AG04450 (cell line): ENCODE data around the gene THNSL1. TPM values are rescaled to one million over a fixed set of nuclear protein-coding genes. Genes with fewer than 3 reads are reported as not detected.

Source experiments
- CTCF ChIA-PET: fragments of 300-600, 350-600 bp; formaldehyde crosslinking; extraction: SDS; loops from one replicate; lab custom pipeline; 2022; ENCODE audit warnings: antibody characterized with exemption, inconsistent platforms; lab: Charles Lee
- POLR2A ChIA-PET: fragments of 350-600 bp; formaldehyde crosslinking; extraction: SDS; loops from one replicate; lab custom pipeline; 2021; ENCODE audit warnings: antibody characterized with exemption, inconsistent platforms; lab: Yijun Ruan, JAX
- DNase-seq: peaks from one replicate; pipeline ENCODE4 v3.0.0-alpha.2; 2011; ENCODE audit warnings: low read depth, low spot score
- H3K27ac ChIP-seq: one replicate; pipeline ENCODE4 v1.5.1; 2012; ENCODE audit warnings: low read depth, low read length, control low read depth
- H3K27me3 ChIP-seq: one replicate; pipeline ENCODE4 v1.6.0; 2012; ENCODE audit warnings: low read length; ENCODE audit not compliant: control insufficient read depth, insufficient read depth
- H3K4me3 ChIP-seq: 2 replicates; pipeline ENCODE4 v1.5.1; 2011; ENCODE audit warnings: mild to moderate bottlenecking, low read depth, low read length, control low read depth
- H3K9me3 ChIP-seq: 2 replicates; pipeline ENCODE4 v1.5.1; 2012; ENCODE audit warnings: low read length; ENCODE audit not compliant: control insufficient read depth, insufficient read depth
- polyA plus RNA-seq: library from polyadenylated mRNA; depleted of rRNA; stranded (reverse); fragments of >200 nt; gene quantifications from 2 replicates; pipeline ENCODE4 v1.2.3, GENCODE V29; 2011
- TF ChIP-seq, protein P1 (sequence below): IDR thresholded peaks from 2 replicates; pipeline ENCODE4 v1.5.1; 2011; ENCODE audit warnings: low read depth, low read length, control low read depth, inconsistent platforms

The THNSL1 gene
- polyA plus RNA-seq, 1 experiment = 2.8 TPM

DNA sequence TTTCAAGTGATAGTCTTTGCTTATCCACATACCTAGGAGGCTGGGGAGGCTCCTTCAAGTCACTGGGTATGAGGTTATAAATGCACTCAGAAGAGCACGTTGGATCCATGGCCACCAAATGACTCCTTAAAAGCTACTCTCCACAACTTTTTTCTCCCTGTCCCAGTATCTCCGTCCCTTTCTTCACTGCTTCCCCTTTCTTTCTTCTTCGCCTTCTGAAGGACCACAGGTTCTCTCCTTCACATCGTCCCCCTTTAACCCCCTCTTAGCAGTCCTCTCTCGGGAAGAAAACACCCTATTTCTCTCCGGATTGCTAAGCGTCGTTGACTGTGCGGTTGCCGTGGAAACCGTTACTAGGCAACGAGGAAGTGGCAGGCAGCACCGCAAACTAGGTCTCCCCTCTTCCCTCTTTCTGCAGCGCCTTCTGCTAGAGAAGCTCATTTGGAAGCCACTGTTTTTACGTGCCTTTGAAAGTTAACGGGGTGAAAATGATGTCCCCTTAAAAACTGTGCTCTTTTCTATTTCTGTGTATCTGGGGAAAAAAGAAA lies 510 bp upstream of the THNSL1 start, which contains the start of gene ENKUR:
ENKUR (minus strand) TSS at position 331 of the 548 bp plus-strand sequence; CDS start at position 109, 222 bp downstream.
- TF ChIP-seq, protein P1, sequence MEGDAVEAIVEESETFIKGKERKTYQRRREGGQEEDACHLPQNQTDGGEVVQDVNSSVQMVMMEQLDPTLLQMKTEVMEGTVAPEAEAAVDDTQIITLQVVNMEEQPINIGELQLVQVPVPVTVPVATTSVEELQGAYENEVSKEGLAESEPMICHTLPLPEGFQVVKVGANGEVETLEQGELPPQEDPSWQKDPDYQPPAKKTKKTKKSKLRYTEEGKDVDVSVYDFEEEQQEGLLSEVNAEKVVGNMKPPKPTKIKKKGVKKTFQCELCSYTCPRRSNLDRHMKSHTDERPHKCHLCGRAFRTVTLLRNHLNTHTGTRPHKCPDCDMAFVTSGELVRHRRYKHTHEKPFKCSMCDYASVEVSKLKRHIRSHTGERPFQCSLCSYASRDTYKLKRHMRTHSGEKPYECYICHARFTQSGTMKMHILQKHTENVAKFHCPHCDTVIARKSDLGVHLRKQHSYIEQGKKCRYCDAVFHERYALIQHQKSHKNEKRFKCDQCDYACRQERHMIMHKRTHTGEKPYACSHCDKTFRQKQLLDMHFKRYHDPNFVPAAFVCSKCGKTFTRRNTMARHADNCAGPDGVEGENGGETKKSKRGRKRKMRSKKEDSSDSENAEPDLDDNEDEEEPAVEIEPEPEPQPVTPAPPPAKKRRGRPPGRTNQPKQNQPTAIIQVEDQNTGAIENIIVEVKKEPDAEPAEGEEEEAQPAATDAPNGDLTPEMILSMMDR = no peak
- Histone ChIP-seq H3K4me3 (peak within 1 kb of the TSS; percentile 89), H3K27me3 (no peaks in the 10 kb centered on the region), H3K9me3 (no peaks in the 10 kb centered on the region), H3K27ac (peak within 1 kb of the TSS; percentile 94)
- DNase-seq = peak; percentile 82
- ChIA-PET CTCF (interaction anchor here (0.6 to 1.3 kb wide), 3 partner anchors 65 to 1110 kb away, joined by 3 to 6 read pairs (median 4); no protein-coding TSS in a partner anchor), POLR2A (interaction anchor here (0.6 to 1.0 kb wide), 2 partner anchors 60 to 293 kb away, joined by 3 to 7 read pairs; no protein-coding TSS in a partner anchor)

DNA sequence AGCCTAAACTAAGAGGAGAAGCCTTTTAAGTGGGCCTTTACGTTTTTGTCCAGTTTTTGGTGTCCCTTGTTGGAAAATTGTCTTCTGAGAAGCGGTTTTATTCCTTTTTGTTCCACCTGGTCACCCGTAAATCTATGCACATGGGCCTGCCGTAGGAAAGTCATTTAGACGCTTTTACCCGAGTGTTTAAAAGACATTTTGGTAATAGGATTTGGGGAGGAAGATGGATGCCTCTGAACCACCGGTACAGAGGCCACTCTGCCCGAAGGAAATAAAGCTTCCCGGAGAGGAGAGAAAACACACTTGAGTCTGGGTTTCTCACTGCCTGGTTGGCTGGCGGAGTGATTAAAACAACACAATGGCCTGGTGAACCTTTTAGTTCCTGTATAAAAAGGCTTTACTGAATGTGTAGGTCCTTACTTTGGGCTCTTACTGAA lies 760 bp downstream of the THNSL1 start:
- no peak for DNase-seq
- no peaks in the 10 kb centered on the region for H3K9me3 ChIP-seq
- ChIA-PET POLR2A (interaction anchor here (0.6 to 1.0 kb wide), 2 partner anchors 294 to 299 kb away, joined by 3 read pairs; no protein-coding TSS in a partner anchor), CTCF (interaction anchor here (2.5 kb wide), 1 partner anchor 64 kb away, joined by 8 read pairs; no protein-coding TSS in a partner anchor)
- no peaks in the 10 kb centered on the region for H3K27me3 ChIP-seq
- peak overlapping the region; percentile 89 for H3K4me3 ChIP-seq
- TF ChIP-seq, protein P1 = no peak
- H3K27ac ChIP-seq = peak overlapping the region; percentile 11

DNA sequence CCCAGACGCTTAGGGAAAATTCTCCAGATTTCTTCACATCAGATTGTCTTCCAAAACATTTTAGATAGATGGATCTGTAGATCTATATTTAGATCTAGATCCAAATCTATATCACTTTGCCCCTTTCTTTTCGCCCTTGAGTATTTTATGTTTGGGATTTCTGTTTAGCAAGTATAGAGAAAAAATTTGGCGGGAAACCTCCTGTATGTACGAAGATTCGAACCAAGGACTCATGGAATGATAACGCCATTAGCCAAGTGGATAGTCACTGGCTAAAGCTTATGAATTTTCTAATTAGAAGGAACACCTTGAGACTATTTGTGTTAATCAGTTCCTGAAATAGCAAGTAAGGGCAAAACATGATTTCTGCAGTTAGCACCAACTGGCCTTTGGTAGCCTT lies 1.2 kb downstream of the THNSL1 start:
- POLR2A ChIA-PET = no interaction called here
- TF ChIP-seq, protein P1 = no peak
- Histone ChIP-seq H3K27ac (no peak overlapping the region), H3K4me3 (no peak overlapping the region; the same call in 1 of the 2 replicates), H3K9me3 (no peaks in the 10 kb centered on the region), H3K27me3 (no peaks in the 10 kb centered on the region)
- no peak for DNase-seq
- CTCF ChIA-PET = interaction anchor here (1.2 to 2.5 kb wide), 2 partner anchors 63 to 64 kb away, joined by 3 to 8 read pairs; no protein-coding TSS in a partner anchor

DNA sequence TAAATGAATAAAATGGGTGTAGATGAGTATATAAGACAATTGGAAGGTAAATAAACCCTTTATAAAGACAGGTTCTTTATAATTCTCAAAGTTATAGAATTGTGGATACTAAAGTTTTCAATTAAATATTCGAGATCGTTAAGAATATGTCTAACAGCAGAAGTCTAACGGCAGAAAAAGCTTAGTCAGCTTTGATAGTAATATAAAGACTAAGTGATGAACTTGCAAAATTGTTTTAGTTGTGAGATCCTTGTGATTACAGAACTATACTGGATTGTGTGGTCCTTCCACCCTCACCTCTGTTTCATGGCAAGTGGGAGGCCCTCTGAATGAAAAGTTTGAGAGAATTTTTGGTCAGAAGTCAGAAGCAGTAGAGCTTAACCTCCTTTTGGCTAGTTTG lies 2.3 kb downstream of the THNSL1 start:
- no peaks in the 10 kb centered on the region for H3K9me3 ChIP-seq
- no peak overlapping the region for H3K4me3 ChIP-seq
- H3K27me3 ChIP-seq = no peaks in the 10 kb centered on the region
- TF ChIP-seq, protein P1 = no peak
- no peak for DNase-seq
- ChIA-PET POLR2A (interaction anchor here (0.6 kb wide), 1 partner anchor 298 kb away, joined by 3 read pairs; no protein-coding TSS in a partner anchor), CTCF (interaction anchor here (1.2 to 2.5 kb wide), 2 partner anchors 62 to 63 kb away, joined by 3 to 8 read pairs; no protein-coding TSS in a partner anchor)
- H3K27ac ChIP-seq = no peak overlapping the region

DNA sequence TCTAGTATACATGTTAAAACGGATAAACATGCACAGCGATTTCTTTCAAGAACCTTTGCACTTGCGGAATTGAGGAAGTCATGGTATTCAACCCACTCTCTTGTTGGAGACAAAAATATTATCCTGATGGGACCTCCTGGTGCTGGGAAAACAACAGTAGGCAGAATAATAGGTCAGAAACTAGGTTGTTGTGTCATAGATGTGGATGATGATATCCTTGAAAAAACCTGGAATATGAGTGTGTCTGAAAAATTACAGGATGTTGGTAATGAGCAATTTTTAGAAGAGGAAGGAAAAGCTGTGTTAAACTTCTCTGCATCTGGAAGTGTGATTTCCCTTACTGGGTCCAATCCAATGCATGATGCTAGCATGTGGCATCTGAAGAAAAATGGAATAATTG lies 6.9 kb downstream of the THNSL1 start:
- DNase-seq = no peak
- POLR2A ChIA-PET = no interaction called here
- Histone ChIP-seq H3K27ac (no peak overlapping the region), H3K4me3 (no peak overlapping the region), H3K9me3 (no peaks in the 10 kb centered on the region), H3K27me3 (no peaks in the 10 kb centered on the region)
- CTCF ChIA-PET = no interaction called here
- TF ChIP-seq, protein P1 = no peak
